Lung (tissue), 12 donors: ENCODE measurements around the gene C1QBP. TPM values are rescaled to one million over a fixed set of nuclear protein-coding genes. Genes with fewer than 3 reads are reported as not detected.

ENCODE experiments used
- ATAC-seq: fragments of 200-7000 bp; cut with Tn5 transposase; one replicate; pipeline ENCODE4 v1.9.1; 2020; ENCODE audit warnings: moderate number of reproducible peaks; ENCODE audit not compliant: insufficient read depth, low FRiP score
- DNase-seq, 3 donors: peaks; one replicate each; pipeline ENCODE4 v3.0.0-alpha.2; 2013 to 2017
- H3K27ac ChIP-seq, 2 donors: one replicate each; pipeline ENCODE4 v1.5.1; 2013; ENCODE audit warnings: mild to moderate bottlenecking in 2 of 2, moderate library complexity in 2 of 2, control low read depth in 1 of 2, inconsistent platforms in 1 of 2, low read depth in 1 of 2, low read length in 1 of 2
- H3K27me3 ChIP-seq, 3 donors: one replicate each; pipeline ENCODE4 v1.5.1; 2013; ENCODE audit warnings: low read length in 2 of 3; ENCODE audit not compliant: control insufficient read depth in 3 of 3, insufficient read depth in 3 of 3
- H3K36me3 ChIP-seq, 4 donors: one replicate each; pipeline ENCODE4 v1.5.1; 2013; ENCODE audit warnings: low read length in 4 of 4, mild to moderate bottlenecking in 1 of 4, moderate library complexity in 1 of 4; ENCODE audit not compliant: control insufficient read depth in 4 of 4, insufficient read depth in 4 of 4
- H3K4me1 ChIP-seq, 5 donors: one replicate each; pipeline ENCODE4 v1.5.1; 2013; ENCODE audit warnings: low read length in 5 of 5, mild to moderate bottlenecking in 2 of 5, moderate library complexity in 1 of 5; ENCODE audit not compliant: control insufficient read depth in 5 of 5, insufficient read depth in 5 of 5
- H3K4me3 ChIP-seq: one replicate; pipeline ENCODE4 v1.5.1; 2013; ENCODE audit warnings: mild to moderate bottlenecking, control low read depth, moderate library complexity
- H3K9ac ChIP-seq, 2 donors: one replicate each; pipeline ENCODE4 v1.5.1; 2013; ENCODE audit warnings: low read length in 2 of 2, control low read depth in 1 of 2; ENCODE audit not compliant: insufficient read depth in 1 of 2
- H3K9me3 ChIP-seq, 4 donors: one replicate each; pipeline ENCODE4 v1.5.1; 2013; ENCODE audit warnings: low read length in 3 of 4, mild to moderate bottlenecking in 1 of 4, moderate library complexity in 1 of 4; ENCODE audit not compliant: control insufficient read depth in 4 of 4, insufficient read depth in 3 of 4
- CTCF ChIP-seq: IDR thresholded peaks from 2 replicates; pipeline ENCODE4 v1.5.1; 2012; ENCODE audit warnings: mild to moderate bottlenecking; ENCODE audit errors: control extremely low read depth, extremely low read depth
- WGBS, 2 donors: extraction: QIAGEN DNeasy Blood & Tissue Kit; methylation state at CpG; one replicate each; pipeline ENCODE4 v1.1.7; 2013; 5-methylcytosine and 5-hydroxymethylcytosine counted together
- polyA plus RNA-seq, 2 donors: library from polyadenylated mRNA; stranded (reverse); fragments of 200-250 nt; gene quantifications; one replicate each; pipeline ENCODE4 v1.2.1, GENCODE V29; 2013
- total RNA-seq, 2 donors: library from RNA; depleted of rRNA in 1 of 2; stranded (reverse); fragments of >200 nt in 1 of 2; gene quantifications; one replicate each; pipeline ENCODE4 v1.2.1, GENCODE V29; 2014 to 2021
- donor health status: control.
- donor health status: control.
- donor health status: Bipolar disorder and iron deficiency.
- donor health status: healthy.
- donor health status: DM: yes; HTN: yes; CAD: no.

Gene C1QBP
- total and polyA plus RNA-seq, 4 donors = 60.6 to 158 (median 126) TPM

GRCh38 chr17:5424909-5425308 lies 14.0 kb downstream of the C1QBP start:
- Histone ChIP-seq H3K27me3 (no peaks in the 10 kb centered on the region), H3K9me3 (no peaks in the 10 kb centered on the region), H3K4me1 (peaks cover 0 to 10% (median 1%) of the 10 kb centered on the region in 5 donors), H3K4me3 (no peak overlapping the region), H3K36me3 (peaks cover 30 to 52% (median 35%) of the 10 kb centered on the region in 4 donors), H3K9ac (no peak overlapping the region), H3K27ac (no peak overlapping the region)
- WGBS, 2 donors = 65 to 81% methylated on average over 1 of the region's 1 CpG
- ATAC-seq = no peak
- no peak for TF ChIP-seq CTCF
- peak in 2 of 3 donors; percentile 23 to 42 for DNase-seq

- no peak overlapping the region for H3K4me3 ChIP-seq
- peaks cover 0 to 12% (median 3%) of the 10 kb centered on the region in 5 donors for H3K4me1 ChIP-seq
- no peak for TF ChIP-seq CTCF
- H3K27ac ChIP-seq = no peak overlapping the region
- 98 to 100% methylated on average over 2 of the region's 2 CpGs for WGBS, 2 donors
- H3K9me3 ChIP-seq = no peaks in the 10 kb centered on the region
- no peak for DNase-seq
- H3K27me3 ChIP-seq = no peaks in the 10 kb centered on the region
- no peak overlapping the region for H3K9ac ChIP-seq
- no peak for ATAC-seq
- H3K36me3 ChIP-seq = peaks cover 20 to 31% (median 23%) of the 10 kb centered on the region in 4 donors
These were observed 16.4 kb downstream of the C1QBP start for GRCh38 chr17:5422505-5422904.

GRCh38 chr17:5419959-5420653 lies 18.8 kb downstream of the C1QBP start, which contains the start of gene RPAIN:
TSS of gene RPAIN (plus strand) at chr17:5420182. CDS start at chr17:5420211, 29 bp downstream.
- peak within 1 kb of the TSS; percentile 76 to 87 for H3K27ac ChIP-seq
- 0% methylated on average over 41 of the region's 41 CpGs for WGBS, 2 donors
- peaks cover 0 to 17% (median 5%) of the 10 kb centered on the region in 5 donors for H3K4me1 ChIP-seq
- no peak for TF ChIP-seq CTCF
- ATAC-seq (peak; percentile 86), DNase-seq (peak in 2 of 3 donors; percentile 91 to 95)
- H3K36me3 ChIP-seq = peaks cover 13 to 27% (median 18%) of the 10 kb centered on the region in 4 donors
- peak within 1 kb of the TSS; percentile 78 for H3K4me3 ChIP-seq
- H3K27me3 ChIP-seq = no peaks in the 10 kb centered on the region
- H3K9ac ChIP-seq = peak within 1 kb of the TSS; percentile 87 to 89
- H3K9me3 ChIP-seq = no peaks in the 10 kb centered on the region
